ENCODE results near the gene CAMP.

The CAMP gene, protein sequence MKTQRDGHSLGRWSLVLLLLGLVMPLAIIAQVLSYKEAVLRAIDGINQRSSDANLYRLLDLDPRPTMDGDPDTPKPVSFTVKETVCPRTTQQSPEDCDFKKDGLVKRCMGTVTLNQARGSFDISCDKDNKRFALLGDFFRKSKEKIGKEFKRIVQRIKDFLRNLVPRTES

DNA sequence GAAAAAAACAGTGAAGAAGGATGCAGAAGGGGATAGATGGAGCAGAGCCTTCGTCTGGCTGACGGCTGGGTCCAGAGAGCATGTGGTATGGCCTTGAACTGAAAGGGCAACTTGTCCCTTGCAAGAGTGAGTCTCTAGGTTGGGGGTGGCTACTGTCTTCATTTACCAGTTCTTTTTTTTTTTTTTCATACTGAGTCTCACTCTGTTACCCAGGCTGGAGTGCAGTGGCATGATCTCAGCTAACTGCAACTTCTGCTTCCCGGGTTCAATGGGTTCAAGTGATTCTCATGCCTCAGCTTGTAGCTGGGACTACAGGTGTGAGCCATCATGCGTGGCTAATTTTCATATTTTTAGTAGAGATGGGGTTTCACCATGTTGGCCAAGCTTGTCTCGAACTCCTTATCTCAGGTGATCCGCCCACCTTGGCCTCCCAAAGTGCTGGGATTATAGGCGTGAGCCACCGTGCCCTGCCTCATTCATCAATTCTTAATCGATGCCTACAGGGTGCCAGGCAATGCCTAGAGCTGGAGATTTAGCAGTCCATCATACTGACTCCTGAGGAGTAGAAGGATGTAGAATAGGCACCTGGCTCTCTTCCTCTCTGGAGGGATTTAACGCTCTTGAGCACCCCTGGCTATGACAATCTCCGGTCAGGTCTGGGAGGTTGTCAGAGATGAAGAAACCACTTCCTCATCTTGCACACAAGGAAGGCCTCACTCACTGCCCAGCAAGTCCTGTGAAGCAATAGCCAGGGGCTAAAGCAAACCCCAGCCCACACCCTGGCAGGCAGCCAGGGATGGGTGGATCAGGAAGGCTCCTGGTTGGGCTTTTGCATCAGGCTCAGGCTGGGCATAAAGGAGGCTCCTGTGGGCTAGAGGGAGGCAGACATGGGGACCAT lies at the start of gene CAMP:
CAMP (plus strand) TSS at position 880 of the 898 bp plus-strand sequence; CDS start at position 897, 17 bp downstream.
- Histone ChIP-seq H3K4me3 (ENCODE audit: low read depth, low read length) (no peak within 1 kb of the TSS), H3K9me3 (ENCODE audit: control insufficient read depth, insufficient read depth, low read length) (no peaks in the 10 kb centered on the region), H3K9ac (ENCODE audit: low read depth, low read length) (no peak within 1 kb of the TSS), H3K36me3 (ENCODE audit: control insufficient read depth, insufficient read depth, low read length) (no peaks in the 10 kb centered on the region), H3K27me3 (ENCODE audit: control insufficient read depth, insufficient read depth, low read length) (peaks cover 2% of the 10 kb centered on the region), H3K4me1 (ENCODE audit: control insufficient read depth, insufficient read depth, low read length) (no peaks in the 10 kb centered on the region)

GRCh38 chr3:48178072-48178471 lies 45.2 kb upstream of the CAMP start:
- no peaks in the 10 kb centered on the region for H3K27me3 ChIP-seq (ENCODE audit: control insufficient read depth, insufficient read depth, low read length)
- peaks cover 65% of the 10 kb centered on the region for H3K36me3 ChIP-seq (ENCODE audit: control insufficient read depth, insufficient read depth, low read length)
- H3K9ac ChIP-seq (ENCODE audit: low read depth, low read length): no peak overlapping the region
- H3K4me1 ChIP-seq (ENCODE audit: control insufficient read depth, insufficient read depth, low read length): no peaks in the 10 kb centered on the region
- H3K4me3 ChIP-seq (ENCODE audit: low read depth, low read length): no peak overlapping the region
- no peaks in the 10 kb centered on the region for H3K9me3 ChIP-seq (ENCODE audit: control insufficient read depth, insufficient read depth, low read length)

DNA sequence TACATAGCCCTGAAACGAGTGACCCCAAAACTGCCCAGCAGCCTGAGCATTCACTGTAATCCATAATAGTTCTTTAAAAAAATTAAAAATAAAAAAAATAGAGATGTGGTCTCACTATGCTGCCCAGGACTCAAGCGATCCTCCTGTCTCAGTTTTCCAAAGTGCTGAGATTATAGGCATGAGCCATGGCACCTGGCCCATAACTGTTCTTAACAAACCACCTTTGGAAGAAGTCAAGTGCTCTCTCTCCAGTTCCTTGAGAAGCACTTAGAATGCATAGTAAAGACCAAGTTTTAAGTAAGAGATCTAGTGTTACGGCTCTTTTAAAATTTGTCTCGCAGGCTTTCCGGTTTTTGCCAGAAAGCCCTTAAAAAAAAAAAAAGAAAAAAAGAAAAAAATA lies 43.3 kb upstream of the CAMP start:
- H3K4me1 ChIP-seq (ENCODE audit: control insufficient read depth, insufficient read depth, low read length): no peaks in the 10 kb centered on the region
- no peak overlapping the region for H3K4me3 ChIP-seq (ENCODE audit: low read depth, low read length)
- H3K9ac ChIP-seq (ENCODE audit: low read depth, low read length): no peak overlapping the region
- H3K36me3 ChIP-seq (ENCODE audit: control insufficient read depth, insufficient read depth, low read length): peaks cover 62% of the 10 kb centered on the region
- H3K9me3 ChIP-seq (ENCODE audit: control insufficient read depth, insufficient read depth, low read length): no peaks in the 10 kb centered on the region
- no peaks in the 10 kb centered on the region for H3K27me3 ChIP-seq (ENCODE audit: control insufficient read depth, insufficient read depth, low read length)

DNA sequence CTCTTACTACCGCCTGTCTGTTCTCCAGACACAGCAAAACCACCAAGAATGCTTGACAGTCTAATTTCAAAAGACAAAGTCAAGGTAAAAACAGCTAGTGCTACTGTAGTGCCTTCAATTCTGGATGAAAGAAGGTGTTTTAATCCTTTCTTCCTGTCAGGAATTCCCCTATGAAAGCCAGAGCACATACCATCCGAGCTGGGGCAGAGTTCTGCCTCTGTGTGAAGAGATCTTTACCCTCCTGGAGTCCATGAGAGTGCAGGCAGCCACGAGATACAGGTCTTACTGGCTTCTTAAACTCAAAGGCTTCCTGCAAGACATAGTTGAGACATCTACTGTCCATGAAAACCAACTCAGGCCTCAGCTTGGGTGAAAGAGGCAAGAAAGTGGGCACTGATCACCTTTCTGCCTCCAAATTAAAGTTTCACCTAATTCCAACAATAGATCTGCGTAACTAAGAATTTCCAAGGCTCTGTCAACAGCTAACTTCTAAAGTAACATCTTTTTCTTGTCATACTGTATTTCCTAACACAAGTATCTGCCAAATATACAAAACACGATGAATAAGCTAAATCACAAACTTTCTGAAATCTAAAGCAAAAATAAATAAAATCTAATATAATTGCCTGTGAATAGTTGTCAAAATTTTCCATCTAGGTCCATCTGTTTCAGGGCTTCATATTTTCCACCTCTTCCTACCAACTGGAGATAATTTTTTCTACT lies 42.6 kb upstream of the CAMP start:
- no peaks in the 10 kb centered on the region for H3K27me3 ChIP-seq (ENCODE audit: control insufficient read depth, insufficient read depth, low read length)
- H3K4me3 ChIP-seq (ENCODE audit: low read depth, low read length): no peak overlapping the region
- peaks cover 66% of the 10 kb centered on the region for H3K36me3 ChIP-seq (ENCODE audit: control insufficient read depth, insufficient read depth, low read length)
- no peaks in the 10 kb centered on the region for H3K9me3 ChIP-seq (ENCODE audit: control insufficient read depth, insufficient read depth, low read length)
- H3K9ac ChIP-seq (ENCODE audit: low read depth, low read length): no peak overlapping the region
- H3K4me1 ChIP-seq (ENCODE audit: control insufficient read depth, insufficient read depth, low read length): no peaks in the 10 kb centered on the region

GRCh38 chr3:48184299-48184698 lies 39.0 kb upstream of the CAMP start:
- Histone ChIP-seq H3K36me3 (ENCODE audit: control insufficient read depth, insufficient read depth, low read length) (peaks cover 47% of the 10 kb centered on the region), H3K27me3 (ENCODE audit: control insufficient read depth, insufficient read depth, low read length) (no peaks in the 10 kb centered on the region), H3K9ac (ENCODE audit: low read depth, low read length) (no peak overlapping the region), H3K4me3 (ENCODE audit: low read depth, low read length) (no peak overlapping the region), H3K9me3 (ENCODE audit: control insufficient read depth, insufficient read depth, low read length) (no peaks in the 10 kb centered on the region), H3K4me1 (ENCODE audit: control insufficient read depth, insufficient read depth, low read length) (peaks cover 4% of the 10 kb centered on the region)

DNA sequence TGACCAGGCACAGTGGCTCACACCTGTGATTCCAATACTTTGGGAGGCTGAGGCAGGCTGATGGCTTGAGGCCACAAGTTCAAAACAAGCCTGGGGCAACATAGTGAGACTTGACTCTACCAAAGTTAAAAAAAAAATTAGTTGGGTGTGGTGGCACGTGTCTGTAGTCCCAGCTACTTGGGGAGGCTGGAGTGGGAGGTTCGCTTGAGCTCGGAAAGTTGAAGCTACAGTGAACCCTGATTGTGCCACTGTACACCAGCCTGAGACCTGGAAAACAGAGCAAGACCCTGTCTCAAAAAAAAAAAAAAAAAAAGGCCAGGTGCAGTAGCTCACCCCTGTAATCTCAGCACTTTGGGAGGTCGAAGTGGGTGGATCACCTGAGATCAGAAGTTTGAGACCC lies 38.2 kb upstream of the CAMP start:
- Histone ChIP-seq H3K4me1 (ENCODE audit: control insufficient read depth, insufficient read depth, low read length) (peaks cover 6% of the 10 kb centered on the region), H3K27me3 (ENCODE audit: control insufficient read depth, insufficient read depth, low read length) (no peaks in the 10 kb centered on the region), H3K9ac (ENCODE audit: low read depth, low read length) (peak overlapping the region; percentile 57), H3K9me3 (ENCODE audit: control insufficient read depth, insufficient read depth, low read length) (no peaks in the 10 kb centered on the region), H3K4me3 (ENCODE audit: low read depth, low read length) (no peak overlapping the region), H3K36me3 (ENCODE audit: control insufficient read depth, insufficient read depth, low read length) (peaks cover 42% of the 10 kb centered on the region)

GRCh38 chr3:48186631-48187300 lies 36.5 kb upstream of the CAMP start:
- Histone ChIP-seq H3K9ac (ENCODE audit: low read depth, low read length) (peak overlapping the region; percentile 87), H3K4me3 (ENCODE audit: low read depth, low read length) (peak overlapping the region; percentile 85), H3K27me3 (ENCODE audit: control insufficient read depth, insufficient read depth, low read length) (no peaks in the 10 kb centered on the region), H3K9me3 (ENCODE audit: control insufficient read depth, insufficient read depth, low read length) (no peaks in the 10 kb centered on the region), H3K36me3 (ENCODE audit: control insufficient read depth, insufficient read depth, low read length) (peaks cover 31% of the 10 kb centered on the region), H3K4me1 (ENCODE audit: control insufficient read depth, insufficient read depth, low read length) (peaks cover 14% of the 10 kb centered on the region)

DNA sequence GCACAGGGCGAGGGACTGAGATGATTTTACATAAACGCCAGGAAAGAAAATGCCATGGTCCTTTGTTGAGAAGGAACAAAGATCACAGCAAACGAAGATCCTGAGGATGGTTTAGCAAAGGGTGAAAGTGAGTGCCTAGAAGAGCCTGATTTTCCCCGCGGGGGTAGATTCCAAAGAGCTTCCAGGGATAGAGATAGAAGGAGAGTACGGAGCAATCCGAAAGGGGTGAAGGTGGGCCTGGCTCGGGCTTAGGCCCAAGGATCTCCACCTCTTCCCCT lies 36.1 kb upstream of the CAMP start:
- Histone ChIP-seq H3K9me3 (ENCODE audit: control insufficient read depth, insufficient read depth, low read length) (no peaks in the 10 kb centered on the region), H3K36me3 (ENCODE audit: control insufficient read depth, insufficient read depth, low read length) (peaks cover 30% of the 10 kb centered on the region), H3K27me3 (ENCODE audit: control insufficient read depth, insufficient read depth, low read length) (no peaks in the 10 kb centered on the region), H3K4me1 (ENCODE audit: control insufficient read depth, insufficient read depth, low read length) (peaks cover 14% of the 10 kb centered on the region), H3K4me3 (ENCODE audit: low read depth, low read length) (peak overlapping the region; percentile 85), H3K9ac (ENCODE audit: low read depth, low read length) (peak overlapping the region; percentile 87)

DNA sequence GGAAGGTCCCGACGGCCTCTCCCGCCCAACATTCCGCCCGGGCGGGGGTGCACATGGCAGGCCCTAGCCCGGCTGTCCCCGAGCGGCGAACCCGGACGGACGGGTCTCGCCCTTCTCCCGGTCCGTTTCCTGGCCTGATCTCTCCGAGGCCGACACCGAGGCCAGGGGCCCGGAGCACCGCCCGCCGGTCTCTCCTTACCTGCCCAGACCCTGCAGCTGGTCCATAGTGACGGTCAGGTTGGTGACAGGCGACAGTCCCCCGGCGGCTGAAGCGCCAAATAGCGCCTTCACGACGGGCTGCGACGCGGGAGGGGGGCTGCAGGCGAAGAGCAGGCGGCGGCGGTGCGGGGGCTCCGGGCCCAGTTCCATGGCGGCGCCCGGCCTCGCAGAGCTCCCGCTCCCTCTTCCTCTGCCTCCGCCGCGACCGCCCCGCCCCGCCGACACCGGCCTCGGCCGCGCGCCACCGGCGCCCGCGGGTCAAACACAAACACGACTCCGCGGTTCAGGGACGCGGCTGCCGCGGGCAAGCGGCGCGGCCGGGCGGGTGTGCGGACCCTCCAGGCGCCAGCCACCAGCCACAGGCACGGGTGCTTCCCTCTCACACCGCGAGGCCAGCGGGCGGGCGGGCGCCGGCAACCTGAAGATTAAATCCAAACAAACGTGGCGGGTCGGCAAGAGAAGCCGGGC lies 35.6 kb upstream of the CAMP start:
- Histone ChIP-seq H3K27me3 (ENCODE audit: control insufficient read depth, insufficient read depth, low read length) (no peaks in the 10 kb centered on the region), H3K9me3 (ENCODE audit: control insufficient read depth, insufficient read depth, low read length) (no peaks in the 10 kb centered on the region), H3K4me3 (ENCODE audit: low read depth, low read length) (peak overlapping the region; percentile 85), H3K4me1 (ENCODE audit: control insufficient read depth, insufficient read depth, low read length) (peaks cover 14% of the 10 kb centered on the region), H3K36me3 (ENCODE audit: control insufficient read depth, insufficient read depth, low read length) (peaks cover 26% of the 10 kb centered on the region), H3K9ac (ENCODE audit: low read depth, low read length) (peak overlapping the region; percentile 87)

DNA sequence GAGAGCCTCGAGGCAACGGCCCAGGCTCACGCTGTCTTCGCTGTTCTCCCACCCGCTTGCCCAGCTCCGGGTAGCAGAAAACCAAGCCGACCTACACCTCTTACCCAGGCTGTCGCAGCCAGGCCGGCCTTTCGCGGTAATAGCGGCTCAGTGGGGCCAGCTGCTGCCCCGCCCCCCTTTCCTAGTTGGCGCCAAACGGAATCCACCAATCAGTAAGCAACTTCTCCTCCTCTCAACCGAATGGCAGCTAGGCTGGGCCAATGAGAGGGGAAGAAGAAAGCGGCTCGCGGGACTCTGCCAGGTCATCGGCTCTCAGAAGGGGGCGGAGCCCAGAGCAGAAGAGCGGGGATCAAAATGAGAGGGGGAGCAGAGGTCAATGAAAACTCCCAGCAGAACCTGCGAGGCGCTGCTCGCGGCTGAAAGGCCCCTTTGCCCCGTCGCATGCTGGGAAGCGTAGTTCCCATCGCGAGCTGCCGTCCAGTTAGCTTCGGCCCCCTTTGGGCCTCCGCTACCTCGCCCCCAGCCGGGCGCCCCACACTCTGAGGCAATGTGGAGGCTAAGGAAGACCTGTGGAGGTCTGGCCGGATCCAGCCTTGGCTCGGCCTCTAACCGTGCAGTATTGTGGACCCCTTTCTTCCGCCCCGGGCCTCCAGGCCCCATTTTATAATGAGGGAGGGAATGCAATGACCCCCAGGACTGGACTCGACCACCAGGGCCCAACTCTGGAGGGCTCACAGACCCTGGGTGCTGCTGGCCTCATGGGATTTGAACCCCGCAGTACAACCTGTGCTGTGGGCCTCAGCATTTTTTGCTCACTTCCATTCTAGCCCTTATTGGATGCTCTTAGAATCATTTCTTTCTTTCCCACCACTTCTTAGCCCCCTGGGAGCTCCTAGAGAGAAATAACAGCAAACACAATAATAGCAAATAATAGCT lies 34.8 kb upstream of the CAMP start, which contains the start of gene CDC25A:
CDC25A (minus strand) TSS at position 152 of the 936 bp plus-strand sequence. CDS start 470 bp downstream, outside the sequence.
- Histone ChIP-seq H3K27me3 (ENCODE audit: control insufficient read depth, insufficient read depth, low read length) (no peaks in the 10 kb centered on the region), H3K36me3 (ENCODE audit: control insufficient read depth, insufficient read depth, low read length) (peaks cover 18% of the 10 kb centered on the region), H3K4me3 (ENCODE audit: low read depth, low read length) (peak within 1 kb of the TSS; percentile 85)

More for the DNA sequence above, 34.8 kb upstream of the CAMP start, which contains the start of gene CDC25A:
- Histone ChIP-seq H3K4me1 (ENCODE audit: control insufficient read depth, insufficient read depth, low read length) (peaks cover 14% of the 10 kb centered on the region), H3K9me3 (ENCODE audit: control insufficient read depth, insufficient read depth, low read length) (no peaks in the 10 kb centered on the region), H3K9ac (ENCODE audit: low read depth, low read length) (peak within 1 kb of the TSS; percentile 87)
